GM04503 (cell line): Measurements from ENCODE around the gene CD302.
"Not testable (repeated sequence)": the region's sequence is repeated elsewhere in the genome, so short reads cannot be mapped to it uniquely, and the experiment has no call there.

Experiments used
- DNase-seq: peaks from one replicate; pipeline ENCODE4 v3.0.0-alpha.2; 2012; ENCODE audit warnings: low read depth

CD302 gene

GRCh38 chr2:159793326-159793725 is 4.7 kb downstream of the CD302 start:
- no peak for DNase-seq

GRCh38 chr2:159792599-159792998 is 5.4 kb downstream of the CD302 start:
- no peak for DNase-seq

GRCh38 chr2:159792036-159792435 is 6.0 kb downstream of the CD302 start:
- DNase-seq: no peak

- DNase-seq: no peak
Observed at GRCh38 chr2:159790323-159790722, 7.7 kb downstream of the CD302 start.

- no peak for DNase-seq
Observed at GRCh38 chr2:159788253-159788652, 9.8 kb downstream of the CD302 start.

- DNase-seq: not testable (repeated sequence)
Observed at GRCh38 chr2:159787647-159788046, 10.4 kb downstream of the CD302 start.

GRCh38 chr2:159786938-159787337 is 11.1 kb downstream of the CD302 start:
- DNase-seq: no peak

GRCh38 chr2:159785195-159785594 is 12.8 kb downstream of the CD302 start:
- DNase-seq: no peak

- not testable (repeated sequence) for DNase-seq
Observed at GRCh38 chr2:159784744-159785143, 13.3 kb downstream of the CD302 start.

- DNase-seq: no peak
Observed at GRCh38 chr2:159783556-159783955, 14.5 kb downstream of the CD302 start.

- DNase-seq: no peak
Observed at GRCh38 chr2:159776321-159776720, 21.7 kb downstream of the CD302 start.

- DNase-seq: no peak
Observed at GRCh38 chr2:159775021-159775420, 23.0 kb downstream of the CD302 start.

GRCh38 chr2:159774370-159774990 is 23.5 kb downstream of the CD302 start:
- DNase-seq: no peak

- DNase-seq: no peak
Observed at GRCh38 chr2:159773886-159774285, 24.1 kb downstream of the CD302 start.

GRCh38 chr2:159773426-159773825 is 24.6 kb downstream of the CD302 start:
- no peak for DNase-seq

- DNase-seq: no peak
Observed at GRCh38 chr2:159769147-159769546, 28.9 kb downstream of the CD302 start.

GRCh38 chr2:159762075-159762474 is 35.9 kb downstream of the CD302 start:
- DNase-seq: no peak

- no peak for DNase-seq
Observed at GRCh38 chr2:159760326-159760725, 37.7 kb downstream of the CD302 start.

GRCh38 chr2:159759577-159759976 is 38.4 kb downstream of the CD302 start:
- no peak for DNase-seq

GRCh38 chr2:159758686-159759085 is 39.3 kb downstream of the CD302 start:
- DNase-seq: no peak

GRCh38 chr2:159758239-159758638 is 39.8 kb downstream of the CD302 start:
- no peak for DNase-seq

- no peak for DNase-seq
Observed at GRCh38 chr2:159755788-159756187, 42.2 kb downstream of the CD302 start.

GRCh38 chr2:159755014-159755413 is 43.0 kb downstream of the CD302 start:
- DNase-seq: no peak

- no peak for DNase-seq
Observed at GRCh38 chr2:159753797-159754196, 44.2 kb downstream of the CD302 start.

GRCh38 chr2:159750873-159751272 is 47.1 kb downstream of the CD302 start:
- DNase-seq: no peak
